ENCODE measurements around the gene UGT1A8.

GRCh38 chr2:233603520-233603919 lies 13.9 kb upstream of the UGT1A8 start:
- TF ChIP-seq POLR2AphosphoS5 (IDR thresholded peaks at IDR 0.05; ENCODE audit: low read depth, low read length) (no peak), REST (IDR thresholded peaks at IDR 0.05; ENCODE audit: insufficient read depth in 1 of 2, low read depth in 2 of 2, low read length in 2 of 2) (no peak), SIN3A (IDR thresholded peaks at IDR 0.05; ENCODE audit: borderline replicate concordance, insufficient read depth, low read length) (no peak), TAF1 (IDR thresholded peaks at IDR 0.05; ENCODE audit: borderline replicate concordance, insufficient read depth, low read length) (no peak), FOXP2 (optimal IDR thresholded peaks at IDR 0.05; ENCODE audit: borderline replicate concordance, extremely low read depth, extremely low read length, insufficient read depth) (no peak)
